ENCODE results near the gene C4orf50.

GRCh38 chr4:5913454-5913853, 104.8 kb downstream of the C4orf50 start:
- no peak for TF ChIP-seq CTCF (IDR thresholded peaks at IDR 0.05; ENCODE audit: low read depth, low read length, missing input control)
- no peak for TF ChIP-seq YY1 (IDR thresholded peaks at IDR 0.05)
- no peak for TF ChIP-seq HNF4A (conservative IDR thresholded peaks at IDR 0.05)
- TF ChIP-seq MAX (IDR thresholded peaks at IDR 0.05) = no peak
- no peak for TF ChIP-seq ZBTB33 (IDR thresholded peaks at IDR 0.05)
- no peak for TF ChIP-seq EGR1 (IDR thresholded peaks at IDR 0.05; ENCODE audit: low read depth in 2 of 2)
- no peak for TF ChIP-seq REST (IDR thresholded peaks at IDR 0.05)
